GM12801 (cell line): Measurements from ENCODE around the gene SKP1.

Experiments used
- TF ChIP-seq, protein P1 (sequence below): IDR thresholded peaks from one replicate; pipeline ENCODE4 v1.5.1; 2011; ENCODE audit warnings: control low read depth; ENCODE audit not compliant: insufficient read length; ENCODE audit errors: extremely low read depth

SKP1 gene

DNA sequence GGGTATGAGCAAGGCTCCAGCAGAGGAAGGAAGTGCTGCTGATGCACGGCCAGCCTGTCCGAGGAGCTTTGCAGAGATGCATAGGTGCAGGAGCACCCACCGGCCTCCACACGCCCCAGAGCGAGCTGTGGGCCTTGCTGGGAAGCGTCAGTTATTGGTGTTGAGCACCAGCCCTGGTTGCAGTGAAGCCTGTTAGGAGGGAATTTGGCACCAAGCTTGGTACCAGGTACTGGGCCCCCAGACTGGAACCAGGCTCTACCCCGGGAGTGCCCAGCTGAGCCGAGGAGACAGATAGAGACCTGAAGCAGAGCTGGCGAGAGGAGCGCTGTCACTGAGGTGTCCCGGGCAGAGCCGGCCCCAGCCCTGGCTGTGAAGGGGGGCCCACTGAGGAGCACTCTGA lies 57.0 kb downstream of the SKP1 start:
- TF ChIP-seq, protein P1, sequence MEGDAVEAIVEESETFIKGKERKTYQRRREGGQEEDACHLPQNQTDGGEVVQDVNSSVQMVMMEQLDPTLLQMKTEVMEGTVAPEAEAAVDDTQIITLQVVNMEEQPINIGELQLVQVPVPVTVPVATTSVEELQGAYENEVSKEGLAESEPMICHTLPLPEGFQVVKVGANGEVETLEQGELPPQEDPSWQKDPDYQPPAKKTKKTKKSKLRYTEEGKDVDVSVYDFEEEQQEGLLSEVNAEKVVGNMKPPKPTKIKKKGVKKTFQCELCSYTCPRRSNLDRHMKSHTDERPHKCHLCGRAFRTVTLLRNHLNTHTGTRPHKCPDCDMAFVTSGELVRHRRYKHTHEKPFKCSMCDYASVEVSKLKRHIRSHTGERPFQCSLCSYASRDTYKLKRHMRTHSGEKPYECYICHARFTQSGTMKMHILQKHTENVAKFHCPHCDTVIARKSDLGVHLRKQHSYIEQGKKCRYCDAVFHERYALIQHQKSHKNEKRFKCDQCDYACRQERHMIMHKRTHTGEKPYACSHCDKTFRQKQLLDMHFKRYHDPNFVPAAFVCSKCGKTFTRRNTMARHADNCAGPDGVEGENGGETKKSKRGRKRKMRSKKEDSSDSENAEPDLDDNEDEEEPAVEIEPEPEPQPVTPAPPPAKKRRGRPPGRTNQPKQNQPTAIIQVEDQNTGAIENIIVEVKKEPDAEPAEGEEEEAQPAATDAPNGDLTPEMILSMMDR, result no peak

DNA sequence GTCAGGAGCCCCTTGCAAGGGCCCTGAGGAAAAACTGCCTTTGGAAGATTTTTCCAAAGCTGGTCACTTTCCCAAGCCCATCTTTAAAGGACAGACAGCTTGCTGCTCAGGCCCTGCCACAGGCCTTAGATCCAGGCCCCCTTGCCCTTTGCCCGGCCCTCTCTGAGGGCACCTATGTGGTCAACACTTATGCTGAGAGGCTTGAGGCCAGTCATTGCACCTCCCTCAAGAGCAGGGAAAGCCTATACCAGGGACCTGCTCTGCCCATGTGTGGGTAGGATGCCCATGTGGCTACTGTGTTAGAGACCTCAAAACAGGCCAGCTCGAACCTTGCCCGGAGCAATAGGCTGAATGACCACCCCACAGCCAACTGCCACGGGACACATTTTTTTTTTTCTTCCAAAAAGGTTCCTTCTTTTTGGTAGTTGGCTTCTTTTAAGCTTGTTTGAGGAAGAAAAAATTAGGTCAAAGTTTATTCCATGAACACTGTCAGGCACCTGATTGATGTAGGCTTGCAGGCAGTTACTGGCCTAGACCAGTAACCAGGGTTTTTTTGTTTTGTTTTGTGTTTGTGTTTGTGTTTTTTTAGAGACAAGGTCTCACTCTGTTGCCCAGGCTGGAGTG lies 58.4 kb downstream of the SKP1 start:
- TF ChIP-seq, protein P1, result no peak

DNA sequence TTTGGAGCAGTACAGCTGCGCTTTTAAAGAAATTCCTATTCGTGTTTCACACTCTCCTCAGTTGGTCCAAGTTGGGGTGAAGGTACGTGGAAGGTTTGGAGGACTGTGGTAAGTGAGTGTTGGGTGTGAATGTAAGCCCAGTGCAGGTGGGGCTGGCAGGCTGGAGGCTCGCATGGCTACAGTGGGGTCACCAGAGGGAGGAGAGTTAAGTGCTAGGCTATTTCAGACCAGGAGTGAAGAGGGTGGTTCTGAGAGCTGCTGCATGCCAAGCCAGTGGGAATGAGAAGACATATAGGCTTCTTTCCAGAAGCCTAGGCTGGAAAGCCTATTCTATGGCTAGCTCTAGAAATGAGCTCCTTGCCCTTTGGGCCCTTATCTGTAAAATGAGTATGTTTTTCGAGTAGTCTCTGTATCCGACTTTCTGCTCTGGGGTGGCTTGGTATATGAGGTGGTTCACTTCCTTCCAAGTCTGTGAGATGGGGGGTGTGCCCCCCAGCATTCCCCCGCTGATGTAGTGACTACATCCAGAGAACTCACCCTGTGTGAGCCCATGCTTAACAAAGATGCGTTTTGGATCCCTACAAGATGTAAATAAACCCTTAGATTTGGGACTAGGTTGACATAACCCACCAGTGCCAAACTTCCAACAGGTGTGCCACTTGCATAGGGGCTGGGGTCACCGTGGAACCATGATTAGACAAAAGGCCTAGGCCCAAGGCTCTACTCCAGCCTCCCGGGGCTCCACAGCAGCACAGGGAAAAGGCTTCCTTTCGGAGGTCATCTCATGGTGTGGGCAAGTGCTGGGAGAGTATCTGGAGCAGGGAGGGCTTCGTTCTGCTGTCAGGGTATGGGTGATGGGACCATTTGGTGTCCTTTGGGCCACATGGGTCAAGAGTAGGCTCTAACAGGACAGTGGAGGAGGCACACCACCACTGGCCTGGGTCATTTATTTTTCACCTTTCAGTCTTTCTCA lies 59.7 kb downstream of the SKP1 start:
- TF ChIP-seq, protein P1, result no peak

DNA sequence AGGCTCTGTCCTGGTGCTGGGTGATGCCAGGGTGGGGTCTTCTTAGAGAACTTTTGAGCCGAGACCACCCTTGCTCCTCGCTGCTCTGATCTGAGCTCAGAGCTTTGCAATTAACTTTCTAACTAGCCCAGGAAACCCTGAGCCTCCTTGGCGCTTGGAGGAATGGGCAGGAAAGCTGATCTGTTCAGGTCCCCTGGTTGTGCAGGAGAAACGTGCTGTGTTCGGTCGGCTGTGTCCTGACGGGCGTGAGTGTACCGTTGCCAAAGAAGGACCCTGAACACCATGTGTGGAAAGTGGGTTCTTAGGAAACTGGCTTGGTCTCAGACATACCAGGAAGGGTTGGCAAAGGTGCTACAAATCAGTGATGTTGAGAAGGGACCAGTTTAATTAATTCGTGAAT lies 60.5 kb downstream of the SKP1 start:
- TF ChIP-seq, protein P1, result no peak

DNA sequence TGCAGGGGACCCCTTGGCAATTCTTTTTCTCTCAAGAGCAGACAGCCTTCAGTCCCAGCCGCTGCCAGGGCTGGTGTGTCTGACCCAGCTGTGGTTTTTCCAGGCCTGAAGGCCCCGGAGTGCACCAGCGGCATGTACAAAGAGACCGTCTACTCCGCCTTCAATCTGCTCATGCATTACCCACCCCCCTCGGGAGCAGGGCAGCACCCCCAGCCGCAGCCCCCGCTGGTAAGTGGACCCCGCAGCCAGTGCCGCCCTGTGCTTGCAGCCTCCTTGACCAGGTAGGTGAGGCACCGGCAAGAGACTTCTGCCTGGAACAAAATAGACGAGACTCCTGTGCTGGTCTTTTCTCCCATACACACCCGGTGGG lies 61.0 kb downstream of the SKP1 start:
- TF ChIP-seq, protein P1, result no peak

DNA sequence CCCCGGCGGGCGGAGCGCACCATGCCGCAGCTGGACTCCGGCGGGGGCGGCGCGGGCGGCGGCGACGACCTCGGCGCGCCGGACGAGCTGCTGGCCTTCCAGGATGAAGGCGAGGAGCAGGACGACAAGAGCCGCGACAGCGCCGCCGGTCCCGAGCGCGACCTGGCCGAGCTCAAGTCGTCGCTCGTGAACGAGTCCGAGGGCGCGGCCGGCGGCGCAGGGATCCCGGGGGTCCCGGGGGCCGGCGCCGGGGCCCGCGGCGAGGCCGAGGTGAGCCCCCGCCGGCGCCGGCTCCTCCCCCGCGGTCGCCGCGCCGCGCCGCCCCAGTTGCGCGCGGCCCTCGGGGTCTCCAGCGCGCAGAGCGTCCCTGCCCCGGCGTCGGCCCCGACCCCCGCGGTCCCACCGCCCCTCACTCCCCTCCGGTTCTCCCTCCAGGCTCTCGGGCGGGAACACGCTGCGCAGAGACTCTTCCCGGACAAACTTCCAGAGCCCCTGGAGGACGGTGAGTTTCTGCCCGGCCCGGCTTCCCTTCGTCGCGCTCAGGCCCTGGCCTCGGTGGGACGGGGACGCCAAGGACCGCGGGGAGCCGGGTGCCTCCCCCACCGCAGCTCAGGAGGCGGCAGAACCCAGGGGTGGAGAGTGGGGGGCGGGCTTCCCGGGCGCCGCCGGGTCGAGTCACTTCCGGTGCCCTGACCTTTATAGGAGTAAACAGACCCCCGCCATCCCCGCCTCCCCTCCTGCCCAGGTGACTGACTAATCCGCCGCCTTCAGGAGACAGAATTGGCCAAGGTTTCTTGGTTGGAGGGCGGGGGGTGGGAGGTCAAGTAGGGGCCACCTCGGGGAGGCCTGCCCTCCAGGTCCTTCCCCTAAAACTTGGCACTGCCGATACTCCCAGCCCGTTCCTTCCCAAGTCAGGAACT lies 61.6 kb downstream of the SKP1 start:
- TF ChIP-seq, protein P1, result no peak
